Liver (tissue), 9 donors: Measurements from ENCODE around the gene RERE. TPM values are rescaled to one million over a fixed set of nuclear protein-coding genes. Genes with fewer than 3 reads are reported as not detected.

ENCODE experiments used
- DNase-seq: peaks from one replicate; pipeline ENCODE4 v3.0.0-alpha.2; 2017; ENCODE audit warnings: low spot score
- H3K27ac ChIP-seq, 2 donors: one replicate each; pipeline ENCODE4 v1.7.0; 2013; ENCODE audit warnings: inconsistent platforms in 2 of 2, low read length in 2 of 2, control low read depth in 1 of 2, low read depth in 1 of 2, mild to moderate bottlenecking in 1 of 2
- H3K27me3 ChIP-seq, 4 donors: one replicate each; pipeline versions ENCODE4 v1.6.1 to v1.7.0; 2013; ENCODE audit warnings: low read length in 3 of 4, inconsistent platforms in 1 of 4, mild to moderate bottlenecking in 1 of 4, moderate library complexity in 1 of 4; ENCODE audit not compliant: control insufficient read depth in 4 of 4, insufficient read depth in 4 of 4
- H3K36me3 ChIP-seq, 4 donors: one replicate each; pipeline versions ENCODE4 v1.6.1 to v1.7.0; 2013; ENCODE audit warnings: low read length in 3 of 4, mild to moderate bottlenecking in 3 of 4, low read depth in 1 of 4, moderate library complexity in 1 of 4; ENCODE audit not compliant: control insufficient read depth in 4 of 4, insufficient read depth in 3 of 4
- H3K4me1 ChIP-seq, 4 donors: one replicate each; pipeline versions ENCODE4 v1.6.1 to v1.7.0; 2013; ENCODE audit warnings: low read length in 3 of 4, mild to moderate bottlenecking in 3 of 4, moderate library complexity in 1 of 4; ENCODE audit not compliant: control insufficient read depth in 4 of 4, insufficient read depth in 4 of 4
- H3K4me3 ChIP-seq, 3 donors: one replicate each; pipeline versions ENCODE4 v1.6.1 to v1.7.0; 2013; ENCODE audit warnings: low read length in 3 of 3, control low read depth in 1 of 3, low read depth in 1 of 3, mild to moderate bottlenecking in 1 of 3
- H3K9ac ChIP-seq, 2 donors: one replicate each; pipeline ENCODE4 v1.7.0; 2013; ENCODE audit warnings: low read length in 2 of 2, mild to moderate bottlenecking in 2 of 2, moderate library complexity in 2 of 2, control low read depth in 1 of 2, low read depth in 1 of 2
- H3K9me3 ChIP-seq, 4 donors: one replicate each; pipeline versions ENCODE4 v1.6.1 to v1.7.0; 2013; ENCODE audit warnings: low read length in 3 of 4; ENCODE audit not compliant: control insufficient read depth in 4 of 4
- CTCF ChIP-seq: fragments of 150-350 bp; IDR thresholded peaks from 2 replicates; pipeline ENCODE4 v1.5.1; 2017; ENCODE audit warnings: improper control_type of control experiment, low read depth, low read length; ENCODE audit not compliant: missing input control
- EGR1 ChIP-seq, 2 donors: IDR thresholded peaks; 2 replicates each; pipeline ENCODE4 v1.6.1; 2016 to 2018; ENCODE audit warnings: antibody characterized with exemption in 2 of 2, low read depth in 2 of 2
- FOXA1 ChIP-seq: IDR thresholded peaks from 2 replicates; pipeline ENCODE4 v1.6.1; 2016; ENCODE audit warnings: antibody characterized with exemption
- FOXA2 ChIP-seq: IDR thresholded peaks from 2 replicates; pipeline ENCODE4 v1.6.1; 2016; ENCODE audit warnings: antibody characterized with exemption
- GABPA ChIP-seq, 2 donors: IDR thresholded peaks in 1 of 2; conservative IDR thresholded peaks in 1 of 2; 2 replicates each; pipeline ENCODE4 v1.6.1; 2016; ENCODE audit warnings: antibody characterized with exemption in 2 of 2, mild to moderate bottlenecking in 1 of 2, moderate library complexity in 1 of 2
- HNF4A ChIP-seq, 2 donors: conservative IDR thresholded peaks; 2 replicates each; pipeline ENCODE4 v1.6.1; 2016; ENCODE audit warnings: antibody characterized with exemption in 2 of 2, mild to moderate bottlenecking in 2 of 2
- HNF4G ChIP-seq: IDR thresholded peaks from 2 replicates; pipeline ENCODE4 v1.6.1; 2016; ENCODE audit warnings: antibody characterized with exemption
- JUND ChIP-seq, 2 donors: IDR thresholded peaks; 2 replicates each; pipeline ENCODE4 v1.6.1; 2016; ENCODE audit warnings: antibody characterized with exemption in 2 of 2
- NR2F2 ChIP-seq: IDR thresholded peaks from 2 replicates; pipeline ENCODE4 v1.6.1; 2016; ENCODE audit warnings: antibody characterized with exemption
- RAD21 ChIP-seq, 2 donors: IDR thresholded peaks; 2 replicates each; pipeline ENCODE4 v1.6.1; 2016; ENCODE audit warnings: antibody characterized with exemption in 2 of 2, mild to moderate bottlenecking in 2 of 2
- RXRA ChIP-seq, 2 donors: IDR thresholded peaks; 2 replicates each; pipeline ENCODE4 v1.6.1; 2017 to 2018; ENCODE audit warnings: antibody characterized with exemption in 2 of 2, mild to moderate bottlenecking in 1 of 2
- SP1 ChIP-seq: IDR thresholded peaks from 2 replicates; pipeline ENCODE4 v1.6.1; 2018; ENCODE audit warnings: antibody characterized with exemption, mild to moderate bottlenecking
- TAF1 ChIP-seq: conservative IDR thresholded peaks from 2 replicates; pipeline ENCODE4 v1.6.1; 2016; ENCODE audit warnings: antibody characterized with exemption, mild to moderate bottlenecking
- YY1 ChIP-seq: IDR thresholded peaks from 2 replicates; pipeline ENCODE4 v1.6.1; 2016; ENCODE audit warnings: antibody characterized with exemption, mild to moderate bottlenecking
- WGBS: extraction: QIAGEN DNeasy Blood & Tissue Kit; methylation state at CpG from one replicate; pipeline ENCODE4 v1.1.7; 2013; 5-methylcytosine and 5-hydroxymethylcytosine counted together
- polyA plus RNA-seq, 2 donors: library from polyadenylated mRNA; stranded (reverse) in 1 of 2; unstranded in 1 of 2; fragments of 200-250 nt in 1 of 2; fragments of >200 nt in 1 of 2; fragmentation: Nextera tagmentation in 1 of 2; extraction: Ambion mirVana in 1 of 2; gene quantifications; one replicate each; pipeline versions ENCODE4 v1.2.1 to v1.2.3, GENCODE V29; 2013 to 2015
- total RNA-seq, 2 donors: library from RNA; depleted of rRNA; stranded (reverse); fragments of >200 nt; gene quantifications; one replicate each; pipeline ENCODE4 v1.2.3, GENCODE V29; 2014
- TF ChIP-seq, protein P1 (sequence below): IDR thresholded peaks from 2 replicates; pipeline ENCODE4 v1.6.1; 2016; ENCODE audit warnings: antibody characterized with exemption
- TF ChIP-seq, protein P2 (sequence below): IDR thresholded peaks from 2 replicates; pipeline ENCODE4 v1.6.1; 2016; ENCODE audit warnings: antibody characterized with exemption, mild to moderate bottlenecking
- TF ChIP-seq, protein P3 (sequence below): IDR thresholded peaks from 2 replicates; pipeline ENCODE4 v1.6.1; 2016; ENCODE audit warnings: antibody characterized with exemption
- TF ChIP-seq, protein P4 (sequence below): IDR thresholded peaks from 2 replicates; pipeline ENCODE4 v1.6.1; 2016; ENCODE audit warnings: antibody characterized with exemption
- donor health status: healthy.
- donor health status: healthy.
- donor health status: healthy.
- donor health status: healthy.
- donor health status: healthy.

Gene RERE
- total and polyA plus RNA-seq, 4 donors, result 9.8 to 49.1 (median 24.8) TPM

- H3K4me1 ChIP-seq, result peaks cover 22 to 62% (median 53%) of the 10 kb centered on the region in 4 donors
- no peaks in the 10 kb centered on the region for H3K9me3 ChIP-seq
- no peak for DNase-seq
- peak overlapping the region; percentile 26 to 61 for H3K27ac ChIP-seq
- no peaks in the 10 kb centered on the region for H3K36me3 ChIP-seq
- no peaks in the 10 kb centered on the region for H3K27me3 ChIP-seq
- TF ChIP-seq, protein P1, sequence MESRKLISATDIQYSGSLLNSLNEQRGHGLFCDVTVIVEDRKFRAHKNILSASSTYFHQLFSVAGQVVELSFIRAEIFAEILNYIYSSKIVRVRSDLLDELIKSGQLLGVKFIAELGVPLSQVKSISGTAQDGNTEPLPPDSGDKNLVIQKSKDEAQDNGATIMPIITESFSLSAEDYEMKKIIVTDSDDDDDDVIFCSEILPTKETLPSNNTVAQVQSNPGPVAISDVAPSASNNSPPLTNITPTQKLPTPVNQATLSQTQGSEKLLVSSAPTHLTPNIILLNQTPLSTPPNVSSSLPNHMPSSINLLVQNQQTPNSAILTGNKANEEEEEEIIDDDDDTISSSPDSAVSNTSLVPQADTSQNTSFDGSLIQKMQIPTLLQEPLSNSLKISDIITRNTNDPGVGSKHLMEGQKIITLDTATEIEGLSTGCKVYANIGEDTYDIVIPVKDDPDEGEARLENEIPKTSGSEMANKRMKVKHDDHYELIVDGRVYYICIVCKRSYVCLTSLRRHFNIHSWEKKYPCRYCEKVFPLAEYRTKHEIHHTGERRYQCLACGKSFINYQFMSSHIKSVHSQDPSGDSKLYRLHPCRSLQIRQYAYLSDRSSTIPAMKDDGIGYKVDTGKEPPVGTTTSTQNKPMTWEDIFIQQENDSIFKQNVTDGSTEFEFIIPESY, result no peak
- TF ChIP-seq CTCF (no peak), GABPA (IDR thresholded peaks at IDR 0.05 in 1 of 2, conservative IDR thresholded peaks at IDR 0.05 in 1 of 2) (no peak), SP1 (no peak), FOXA1 (no peak), NR2F2 (no peak)
- TF ChIP-seq, protein P2, sequence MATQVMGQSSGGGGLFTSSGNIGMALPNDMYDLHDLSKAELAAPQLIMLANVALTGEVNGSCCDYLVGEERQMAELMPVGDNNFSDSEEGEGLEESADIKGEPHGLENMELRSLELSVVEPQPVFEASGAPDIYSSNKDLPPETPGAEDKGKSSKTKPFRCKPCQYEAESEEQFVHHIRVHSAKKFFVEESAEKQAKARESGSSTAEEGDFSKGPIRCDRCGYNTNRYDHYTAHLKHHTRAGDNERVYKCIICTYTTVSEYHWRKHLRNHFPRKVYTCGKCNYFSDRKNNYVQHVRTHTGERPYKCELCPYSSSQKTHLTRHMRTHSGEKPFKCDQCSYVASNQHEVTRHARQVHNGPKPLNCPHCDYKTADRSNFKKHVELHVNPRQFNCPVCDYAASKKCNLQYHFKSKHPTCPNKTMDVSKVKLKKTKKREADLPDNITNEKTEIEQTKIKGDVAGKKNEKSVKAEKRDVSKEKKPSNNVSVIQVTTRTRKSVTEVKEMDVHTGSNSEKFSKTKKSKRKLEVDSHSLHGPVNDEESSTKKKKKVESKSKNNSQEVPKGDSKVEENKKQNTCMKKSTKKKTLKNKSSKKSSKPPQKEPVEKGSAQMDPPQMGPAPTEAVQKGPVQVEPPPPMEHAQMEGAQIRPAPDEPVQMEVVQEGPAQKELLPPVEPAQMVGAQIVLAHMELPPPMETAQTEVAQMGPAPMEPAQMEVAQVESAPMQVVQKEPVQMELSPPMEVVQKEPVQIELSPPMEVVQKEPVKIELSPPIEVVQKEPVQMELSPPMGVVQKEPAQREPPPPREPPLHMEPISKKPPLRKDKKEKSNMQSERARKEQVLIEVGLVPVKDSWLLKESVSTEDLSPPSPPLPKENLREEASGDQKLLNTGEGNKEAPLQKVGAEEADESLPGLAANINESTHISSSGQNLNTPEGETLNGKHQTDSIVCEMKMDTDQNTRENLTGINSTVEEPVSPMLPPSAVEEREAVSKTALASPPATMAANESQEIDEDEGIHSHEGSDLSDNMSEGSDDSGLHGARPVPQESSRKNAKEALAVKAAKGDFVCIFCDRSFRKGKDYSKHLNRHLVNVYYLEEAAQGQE, result no peak
- H3K9ac ChIP-seq, result no peak overlapping the region
- H3K4me3 ChIP-seq, result no peak overlapping the region
- WGBS, result 83% methylated on average over 3 of the region's 3 CpGs
Observed at GRCh38 chr1:8373125-8373524, 444.3 kb downstream of the RERE start.

DNA sequence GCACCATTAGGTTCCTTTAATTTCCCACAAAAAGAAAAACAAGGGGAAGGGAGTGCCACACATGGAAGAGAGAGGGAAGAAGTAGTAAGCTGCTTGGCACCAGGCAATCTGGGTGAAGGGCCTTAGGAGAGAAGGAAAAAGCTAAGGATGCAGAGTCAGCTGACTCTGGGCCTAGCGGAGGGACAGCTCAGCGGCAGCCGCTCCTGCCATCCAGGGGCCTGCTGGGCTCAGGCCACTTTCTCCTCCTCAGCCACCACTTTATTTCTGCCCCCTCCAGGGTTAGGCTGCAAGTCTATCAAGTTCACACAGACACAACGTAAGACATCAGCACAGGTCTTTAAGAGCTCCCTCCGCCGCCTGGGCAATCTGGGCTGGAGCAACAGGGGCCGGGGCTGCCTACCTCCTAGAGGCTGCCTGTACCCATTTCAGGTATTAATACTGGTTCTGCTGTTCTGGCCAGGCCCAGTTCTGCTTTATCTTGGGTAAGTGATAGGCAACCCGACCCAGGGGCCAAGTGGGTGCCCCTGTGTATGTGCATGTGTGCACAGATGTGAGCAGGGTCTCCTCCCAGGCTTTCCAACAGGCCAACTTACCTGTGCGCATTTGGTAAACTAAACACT is 446.0 kb downstream of the RERE start:
- H3K27ac ChIP-seq, result peak overlapping the region; percentile 22 to 55
- H3K4me1 ChIP-seq, result peaks cover 29 to 73% (median 64%) of the 10 kb centered on the region in 4 donors
- H3K9me3 ChIP-seq, result no peaks in the 10 kb centered on the region
- DNase-seq, result no peak
- 82% methylated on average over 9 of the region's 9 CpGs for WGBS
- peaks cover 0 to 5% (median under 1%) of the 10 kb centered on the region in 4 donors for H3K36me3 ChIP-seq
- H3K4me3 ChIP-seq, result no peak overlapping the region
- H3K9ac ChIP-seq, result no peak overlapping the region
- H3K27me3 ChIP-seq, result no peaks in the 10 kb centered on the region
- TF ChIP-seq SP1, result no peak
- TF ChIP-seq, protein P3, sequence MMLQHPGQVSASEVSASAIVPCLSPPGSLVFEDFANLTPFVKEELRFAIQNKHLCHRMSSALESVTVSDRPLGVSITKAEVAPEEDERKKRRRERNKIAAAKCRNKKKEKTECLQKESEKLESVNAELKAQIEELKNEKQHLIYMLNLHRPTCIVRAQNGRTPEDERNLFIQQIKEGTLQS, result no peak
- TF ChIP-seq, protein P1, result no peak
- no peak for TF ChIP-seq JUND (IDR thresholded peaks at IDR 0.05)
- TF ChIP-seq YY1, result no peak
- no peak for TF ChIP-seq FOXA1
- TF ChIP-seq FOXA2, result no peak
- no peak for TF ChIP-seq TAF1
- TF ChIP-seq HNF4A (conservative IDR thresholded peaks at IDR 0.05), result no peak
- no peak for TF ChIP-seq HNF4G
- TF ChIP-seq CTCF, result no peak
- TF ChIP-seq NR2F2, result no peak
- no peak for TF ChIP-seq EGR1 (IDR thresholded peaks at IDR 0.05; ENCODE audit: low read depth in 2 of 2)
- no peak for TF ChIP-seq RXRA (IDR thresholded peaks at IDR 0.05)
- no peak for TF ChIP-seq RAD21 (IDR thresholded peaks at IDR 0.05)
- TF ChIP-seq, protein P4, sequence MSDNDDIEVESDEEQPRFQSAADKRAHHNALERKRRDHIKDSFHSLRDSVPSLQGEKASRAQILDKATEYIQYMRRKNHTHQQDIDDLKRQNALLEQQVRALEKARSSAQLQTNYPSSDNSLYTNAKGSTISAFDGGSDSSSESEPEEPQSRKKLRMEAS, result no peak
- no peak for TF ChIP-seq GABPA (IDR thresholded peaks at IDR 0.05 in 1 of 2, conservative IDR thresholded peaks at IDR 0.05 in 1 of 2)
